HEK293 (cell line): Measurements from ENCODE around the gene RAPGEF5.

ENCODE experiments used
- CTCF ChIA-PET: fragments of 350-600 bp; formaldehyde crosslinking; extraction: SDS; loops from one replicate; lab custom pipeline; 2021; ENCODE audit warnings: antibody characterized with exemption; lab: Yijun Ruan, JAX
- POLR2A ChIA-PET: fragments of 300-600 bp; formaldehyde crosslinking; extraction: SDS; loops from one replicate; lab custom pipeline; 2020; ENCODE audit warnings: antibody characterized with exemption, inconsistent platforms; lab: Yijun Ruan, JAX
- H3K27ac ChIP-seq: fragments of 200-500 bp; sonication (Bioruptor generic); 2 replicates; pipeline ENCODE4 v1.5.1; 2014; ENCODE audit warnings: low read depth, low read length, control low read depth, inconsistent platforms; ENCODE audit errors: extremely low read depth
- H3K36me3 ChIP-seq, 2 experiments: fragments of 200-500 bp in 1 of 2; sonication (Bioruptor generic) in 1 of 2; 1 replicate in 1 of 2; 2 replicates in 1 of 2; pipeline ENCODE4 v1.5.1; 2014 to 2017; ENCODE audit warnings: inconsistent platforms in 2 of 2, low read length in 2 of 2; ENCODE audit not compliant: control insufficient read depth in 2 of 2, insufficient read depth in 1 of 2
- H3K4me1 ChIP-seq: fragments of 200-500 bp; sonication (Bioruptor generic); 2 replicates; pipeline ENCODE4 v1.5.1; 2014; ENCODE audit warnings: mild to moderate bottlenecking, low read length, inconsistent platforms; ENCODE audit not compliant: control insufficient read depth, insufficient read depth
- H3K4me3 ChIP-seq: 2 replicates; pipeline ENCODE4 v1.5.1; 2011; ENCODE audit warnings: low read depth, mild to moderate bottlenecking, control low read depth, low read length, moderate library complexity
- H3K9me3 ChIP-seq: fragments of 200-500 bp; sonication (Bioruptor generic); 2 replicates; pipeline ENCODE4 v1.5.1; 2014; ENCODE audit warnings: low read depth, low read length, inconsistent platforms; ENCODE audit not compliant: control insufficient read depth, insufficient read depth
- BCL11B ChIP-seq: fragments of 450-650 bp; formaldehyde crosslinking; IDR thresholded peaks from 2 replicates; pipeline ENCODE4 v1.5.1; 2016; ENCODE audit warnings: low read depth, missing biosample characterization, missing genetic modification characterization
- EGR2 ChIP-seq: fragments of 450-650 bp; formaldehyde crosslinking; IDR thresholded peaks from 2 replicates; pipeline ENCODE4 v1.5.1; 2016; ENCODE audit warnings: low read depth, missing biosample characterization, missing genetic modification characterization
- GFI1B ChIP-seq: fragments of 450-650 bp; formaldehyde crosslinking; IDR thresholded peaks from 2 replicates; pipeline ENCODE4 v1.5.1; 2016; ENCODE audit warnings: missing biosample characterization, missing genetic modification characterization
- GLI2 ChIP-seq: fragments of 450-650 bp; formaldehyde crosslinking; IDR thresholded peaks from 2 replicates; pipeline ENCODE4; 2017; ENCODE audit warnings: missing biosample characterization, missing genetic modification characterization, low read depth, borderline replicate concordance
- GLI4 ChIP-seq: fragments of 450-650 bp; formaldehyde crosslinking; IDR thresholded peaks from 2 replicates; pipeline ENCODE4 v1.5.1; 2016; ENCODE audit warnings: missing biosample characterization, missing genetic modification characterization
- MYNN ChIP-seq: fragments of 450-650 bp; formaldehyde crosslinking; IDR thresholded peaks from 2 replicates; pipeline ENCODE4 v1.5.1; 2016; ENCODE audit warnings: missing biosample characterization, missing genetic modification characterization, borderline replicate concordance
- ZFHX2 ChIP-seq: fragments of 450-650 bp; formaldehyde crosslinking; conservative IDR thresholded peaks from 2 replicates; pipeline ENCODE4 v1.5.1; 2016; ENCODE audit warnings: missing biosample characterization, missing genetic modification characterization
- ZNF169 ChIP-seq: fragments of 450-650 bp; formaldehyde crosslinking; IDR thresholded peaks from 2 replicates; pipeline ENCODE4 v1.5.1; 2016; ENCODE audit warnings: missing biosample characterization, missing genetic modification characterization
- ZNF184 ChIP-seq: fragments of 450-650 bp; IDR thresholded peaks from 2 replicates; pipeline ENCODE4 v1.5.1; 2018; ENCODE audit warnings: missing biosample characterization, mild to moderate bottlenecking, missing genetic modification characterization
- ZNF19 ChIP-seq: fragments of 450-650 bp; formaldehyde crosslinking; IDR thresholded peaks from 2 replicates; pipeline ENCODE4; 2016; ENCODE audit warnings: missing biosample characterization, missing genetic modification characterization, low read depth
- ZNF266 ChIP-seq: fragments of 450-650 bp; formaldehyde crosslinking; IDR thresholded peaks from 2 replicates; pipeline ENCODE4 v1.5.1; 2016; ENCODE audit warnings: missing biosample characterization, missing genetic modification characterization, low read depth
- ZNF354C ChIP-seq: fragments of 450-650 bp; formaldehyde crosslinking; IDR thresholded peaks from 2 replicates; pipeline ENCODE4 v1.5.1; 2016; ENCODE audit warnings: missing biosample characterization, missing genetic modification characterization, low read depth, borderline replicate concordance
- ZNF404 ChIP-seq: fragments of 450-650 bp; formaldehyde crosslinking; IDR thresholded peaks from 2 replicates; pipeline ENCODE4 v1.5.1; 2017; ENCODE audit warnings: missing biosample characterization, missing genetic modification characterization
- ZNF548 ChIP-seq: fragments of 450-650 bp; formaldehyde crosslinking; IDR thresholded peaks from 2 replicates; pipeline ENCODE4 v1.5.1; 2016; ENCODE audit warnings: missing biosample characterization, missing genetic modification characterization
- ZNF596 ChIP-seq: fragments of 450-650 bp; IDR thresholded peaks from 2 replicates; pipeline ENCODE4 v1.5.0; 2018; ENCODE audit warnings: missing biosample characterization, mild to moderate bottlenecking, missing genetic modification characterization, moderate library complexity
- ZNF658 ChIP-seq: fragments of 450-650 bp; formaldehyde crosslinking; IDR thresholded peaks from 2 replicates; pipeline ENCODE4; 2016; ENCODE audit warnings: missing biosample characterization, missing genetic modification characterization
- ZXDB ChIP-seq: fragments of 450-650 bp; formaldehyde crosslinking; IDR thresholded peaks from 2 replicates; pipeline ENCODE4 v1.5.1; 2016; ENCODE audit warnings: missing biosample characterization, missing genetic modification characterization
- TF ChIP-seq, protein P1 (sequence below): fragments of 450-650 bp; formaldehyde crosslinking; IDR thresholded peaks from 2 replicates; pipeline ENCODE4 v1.5.1; 2016; ENCODE audit warnings: missing biosample characterization, missing genetic modification characterization
- TF ChIP-seq, protein P2 (sequence below): fragments of 450-650 bp; IDR thresholded peaks from 2 replicates; pipeline ENCODE4 v1.5.1; 2018; ENCODE audit warnings: missing biosample characterization, missing genetic modification characterization
- TF ChIP-seq, protein P3 (sequence below): fragments of 450-650 bp; formaldehyde crosslinking; optimal IDR thresholded peaks from 2 replicates; pipeline ENCODE3; 2016; ENCODE audit warnings: missing biosample characterization, mild to moderate bottlenecking, missing genetic modification characterization
- TF ChIP-seq, protein P4 (sequence below): fragments of 450-650 bp; formaldehyde crosslinking; IDR thresholded peaks from 2 replicates; pipeline ENCODE4; 2016; ENCODE audit warnings: missing biosample characterization, missing genetic modification characterization

RAPGEF5 gene

DNA sequence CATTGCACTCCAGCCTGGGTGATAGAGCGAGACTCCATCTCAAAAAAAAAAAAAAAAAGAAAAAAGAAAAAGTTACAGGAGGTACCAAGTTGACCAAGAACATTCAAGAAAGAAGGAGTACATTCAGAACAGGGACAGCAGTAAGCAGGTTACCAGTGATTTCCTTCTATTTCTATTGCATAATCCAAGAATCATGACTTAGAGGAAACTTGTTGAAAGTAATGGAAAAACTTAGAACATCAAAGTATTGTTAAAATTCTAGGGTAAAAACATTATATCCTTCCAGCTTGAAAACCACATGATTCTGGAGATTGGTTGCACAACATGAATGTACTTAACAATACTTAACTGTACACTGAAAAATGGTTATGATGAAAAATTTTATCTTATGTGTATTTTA is 25.2 kb downstream of the RAPGEF5 start:
- H3K9me3 ChIP-seq, result no peaks in the 10 kb centered on the region
- no peak overlapping the region for H3K27ac ChIP-seq
- no peak overlapping the region for H3K4me3 ChIP-seq
- H3K4me1 ChIP-seq, result peaks cover 23% of the 10 kb centered on the region
- no peak for TF ChIP-seq ZXDB (tag by site-specific recombination)
- no peak for TF ChIP-seq ZNF266 (tag by site-specific recombination)
- TF ChIP-seq ZNF596, result no peak
- no peak for TF ChIP-seq ZNF548 (tag by site-specific recombination)
- TF ChIP-seq ZNF354C (tag by site-specific recombination), result no peak
- TF ChIP-seq, protein P1, sequence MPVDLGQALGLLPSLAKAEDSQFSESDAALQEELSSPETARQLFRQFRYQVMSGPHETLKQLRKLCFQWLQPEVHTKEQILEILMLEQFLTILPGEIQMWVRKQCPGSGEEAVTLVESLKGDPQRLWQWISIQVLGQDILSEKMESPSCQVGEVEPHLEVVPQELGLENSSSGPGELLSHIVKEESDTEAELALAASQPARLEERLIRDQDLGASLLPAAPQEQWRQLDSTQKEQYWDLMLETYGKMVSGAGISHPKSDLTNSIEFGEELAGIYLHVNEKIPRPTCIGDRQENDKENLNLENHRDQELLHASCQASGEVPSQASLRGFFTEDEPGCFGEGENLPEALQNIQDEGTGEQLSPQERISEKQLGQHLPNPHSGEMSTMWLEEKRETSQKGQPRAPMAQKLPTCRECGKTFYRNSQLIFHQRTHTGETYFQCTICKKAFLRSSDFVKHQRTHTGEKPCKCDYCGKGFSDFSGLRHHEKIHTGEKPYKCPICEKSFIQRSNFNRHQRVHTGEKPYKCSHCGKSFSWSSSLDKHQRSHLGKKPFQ (tag by site-specific recombination), result no peak
- no peak for TF ChIP-seq ZNF169
- TF ChIP-seq ZFHX2 (tag by site-specific recombination), result no peak
- H3K36me3 ChIP-seq, result no peaks in the 10 kb centered on the region
- ChIA-PET POLR2A (interaction anchor here (0.7 kb wide), 1 partner anchor 30 kb away, joined by 4 read pairs; no protein-coding TSS in a partner anchor), CTCF (no interaction called here)

DNA sequence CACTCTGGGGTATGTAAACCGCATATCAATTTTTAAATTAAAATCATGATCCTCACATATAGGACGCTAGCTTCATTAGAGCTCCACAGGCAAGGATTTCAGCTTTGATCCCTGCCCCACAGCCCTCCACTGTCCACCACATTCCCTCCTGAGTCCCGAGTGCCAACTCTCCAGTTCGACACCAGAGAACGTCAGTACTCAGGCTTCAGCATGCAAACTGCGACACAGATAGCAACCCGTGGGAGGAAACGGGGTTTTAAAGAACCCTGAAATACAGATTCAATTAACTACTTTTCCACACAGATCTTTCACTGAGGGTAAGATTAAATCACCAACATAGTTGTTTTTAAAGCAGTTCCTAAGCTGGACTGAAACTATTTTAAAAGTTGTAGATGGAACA is 26.1 kb downstream of the RAPGEF5 start:
- Histone ChIP-seq H3K4me3 (no peak overlapping the region), H3K36me3 (no peaks in the 10 kb centered on the region), H3K4me1 (peaks cover 29% of the 10 kb centered on the region), H3K9me3 (no peaks in the 10 kb centered on the region), H3K27ac (no peak overlapping the region)
- ChIA-PET CTCF (interaction anchor here (0.8 kb wide), 1 partner anchor 28 kb away, joined by 3 read pairs; no protein-coding TSS in a partner anchor), POLR2A (no interaction called here)
- no peak for TF ChIP-seq GLI2 (tag by site-specific recombination)
- no peak for TF ChIP-seq GFI1B (tag by site-specific recombination)
- TF ChIP-seq ZNF404 (tag by site-specific recombination), result no peak
- TF ChIP-seq ZNF658 (tag by site-specific recombination), result no peak
- TF ChIP-seq, protein P2, sequence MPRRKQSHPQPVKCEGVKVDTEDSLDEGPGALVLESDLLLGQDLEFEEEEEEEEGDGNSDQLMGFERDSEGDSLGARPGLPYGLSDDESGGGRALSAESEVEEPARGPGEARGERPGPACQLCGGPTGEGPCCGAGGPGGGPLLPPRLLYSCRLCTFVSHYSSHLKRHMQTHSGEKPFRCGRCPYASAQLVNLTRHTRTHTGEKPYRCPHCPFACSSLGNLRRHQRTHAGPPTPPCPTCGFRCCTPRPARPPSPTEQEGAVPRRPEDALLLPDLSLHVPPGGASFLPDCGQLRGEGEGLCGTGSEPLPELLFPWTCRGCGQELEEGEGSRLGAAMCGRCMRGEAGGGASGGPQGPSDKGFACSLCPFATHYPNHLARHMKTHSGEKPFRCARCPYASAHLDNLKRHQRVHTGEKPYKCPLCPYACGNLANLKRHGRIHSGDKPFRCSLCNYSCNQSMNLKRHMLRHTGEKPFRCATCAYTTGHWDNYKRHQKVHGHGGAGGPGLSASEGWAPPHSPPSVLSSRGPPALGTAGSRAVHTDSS, result no peak
- no peak for TF ChIP-seq EGR2 (tag by site-specific recombination)
- TF ChIP-seq ZNF184 (tag by site-specific recombination), result no peak
- TF ChIP-seq GLI4 (tag by site-specific recombination), result no peak
- TF ChIP-seq, protein P3, sequence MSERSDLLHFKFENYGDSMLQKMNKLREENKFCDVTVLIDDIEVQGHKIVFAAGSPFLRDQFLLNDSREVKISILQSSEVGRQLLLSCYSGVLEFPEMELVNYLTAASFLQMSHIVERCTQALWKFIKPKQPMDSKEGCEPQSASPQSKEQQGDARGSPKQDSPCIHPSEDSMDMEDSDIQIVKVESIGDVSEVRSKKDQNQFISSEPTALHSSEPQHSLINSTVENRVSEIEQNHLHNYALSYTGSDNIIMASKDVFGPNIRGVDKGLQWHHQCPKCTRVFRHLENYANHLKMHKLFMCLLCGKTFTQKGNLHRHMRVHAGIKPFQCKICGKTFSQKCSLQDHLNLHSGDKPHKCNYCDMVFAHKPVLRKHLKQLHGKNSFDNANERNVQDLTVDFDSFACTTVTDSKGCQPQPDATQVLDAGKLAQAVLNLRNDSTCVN (tag by site-specific recombination), result no peak
- TF ChIP-seq MYNN (tag by site-specific recombination), result no peak
- TF ChIP-seq, protein P4, sequence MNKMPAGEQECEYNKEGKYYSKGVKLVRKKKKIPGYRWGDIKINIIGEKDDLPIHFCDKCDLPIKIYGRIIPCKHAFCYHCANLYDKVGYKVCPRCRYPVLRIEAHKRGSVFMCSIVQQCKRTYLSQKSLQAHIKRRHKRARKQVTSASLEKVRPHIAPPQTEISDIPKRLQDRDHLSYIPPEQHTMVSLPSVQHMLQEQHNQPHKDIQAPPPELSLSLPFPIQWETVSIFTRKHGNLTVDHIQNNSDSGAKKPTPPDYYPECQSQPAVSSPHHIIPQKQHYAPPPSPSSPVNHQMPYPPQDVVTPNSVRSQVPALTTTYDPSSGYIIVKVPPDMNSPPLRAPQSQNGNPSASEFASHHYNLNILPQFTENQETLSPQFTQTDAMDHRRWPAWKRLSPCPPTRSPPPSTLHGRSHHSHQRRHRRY (tag by site-specific recombination), result no peak
- no peak for TF ChIP-seq BCL11B (tag by site-specific recombination)
- no peak for TF ChIP-seq ZNF19 (tag by site-specific recombination)
